ENCODE measurements around the gene COQ7. TPM values are rescaled to one million over a fixed set of nuclear protein-coding genes. Genes with fewer than 3 reads are reported as not detected.

Gene COQ7
- total RNA-seq, 1 donor from 2014 or later: 15.4 TPM

DNA sequence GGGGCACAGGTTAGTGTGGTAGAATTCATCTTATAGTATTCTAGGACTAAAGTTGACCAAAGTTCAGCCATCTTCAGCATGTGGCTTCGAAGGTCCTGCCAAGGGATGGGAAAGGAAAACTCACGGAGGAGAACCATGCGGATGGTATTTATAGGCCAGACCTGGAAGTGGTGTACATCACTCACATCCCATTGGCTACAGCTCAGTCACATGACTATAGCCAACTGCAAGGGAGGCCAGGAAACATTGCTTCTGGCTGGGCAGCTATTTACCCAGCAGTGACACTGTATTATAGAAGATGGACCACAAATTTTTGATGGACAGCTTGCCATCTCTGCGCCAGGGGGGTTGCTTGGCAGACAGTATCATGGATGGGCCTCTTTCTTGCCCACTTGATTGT lies 35.7 kb upstream of the COQ7 start:
- Histone ChIP-seq H3K27ac (no peak overlapping the region), H3K4me1 (no peaks in the 10 kb centered on the region), H3K4me3 (no peak overlapping the region), H3K27me3 (no peaks in the 10 kb centered on the region), H3K9me3 (no peaks in the 10 kb centered on the region), H3K36me3 (no peaks in the 10 kb centered on the region)
- intact Hi-C loops (cut with DNase I): no loop called here
- DNase-seq (no peak), ATAC-seq (no peak)
- TF ChIP-seq, protein P1, sequence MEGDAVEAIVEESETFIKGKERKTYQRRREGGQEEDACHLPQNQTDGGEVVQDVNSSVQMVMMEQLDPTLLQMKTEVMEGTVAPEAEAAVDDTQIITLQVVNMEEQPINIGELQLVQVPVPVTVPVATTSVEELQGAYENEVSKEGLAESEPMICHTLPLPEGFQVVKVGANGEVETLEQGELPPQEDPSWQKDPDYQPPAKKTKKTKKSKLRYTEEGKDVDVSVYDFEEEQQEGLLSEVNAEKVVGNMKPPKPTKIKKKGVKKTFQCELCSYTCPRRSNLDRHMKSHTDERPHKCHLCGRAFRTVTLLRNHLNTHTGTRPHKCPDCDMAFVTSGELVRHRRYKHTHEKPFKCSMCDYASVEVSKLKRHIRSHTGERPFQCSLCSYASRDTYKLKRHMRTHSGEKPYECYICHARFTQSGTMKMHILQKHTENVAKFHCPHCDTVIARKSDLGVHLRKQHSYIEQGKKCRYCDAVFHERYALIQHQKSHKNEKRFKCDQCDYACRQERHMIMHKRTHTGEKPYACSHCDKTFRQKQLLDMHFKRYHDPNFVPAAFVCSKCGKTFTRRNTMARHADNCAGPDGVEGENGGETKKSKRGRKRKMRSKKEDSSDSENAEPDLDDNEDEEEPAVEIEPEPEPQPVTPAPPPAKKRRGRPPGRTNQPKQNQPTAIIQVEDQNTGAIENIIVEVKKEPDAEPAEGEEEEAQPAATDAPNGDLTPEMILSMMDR (IDR thresholded peaks at IDR 0.05): no peak

DNA sequence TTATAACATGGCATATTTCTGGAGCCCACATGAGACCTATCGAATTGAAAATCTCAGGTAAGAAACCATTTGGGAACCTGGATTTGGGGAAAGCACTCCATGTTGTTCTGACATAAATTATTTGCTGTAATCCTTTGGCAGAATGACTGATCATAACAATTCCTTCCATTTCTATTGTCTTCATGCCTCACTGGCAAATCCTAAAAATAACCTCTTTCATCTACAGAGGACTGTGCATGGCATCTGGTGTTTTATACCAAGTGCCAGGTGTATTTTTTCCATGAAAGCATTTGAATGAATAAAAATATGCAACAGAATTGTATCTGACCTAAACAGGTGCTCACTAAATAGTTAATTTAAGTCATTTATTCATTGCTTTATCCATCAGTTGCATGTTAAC lies 33.7 kb upstream of the COQ7 start:
- H3K27ac ChIP-seq: no peak overlapping the region
- ATAC-seq (no peak), DNase-seq (no peak)
- intact Hi-C loops (cut with DNase I): no loop called here
- no peaks in the 10 kb centered on the region for H3K9me3 ChIP-seq
- no peaks in the 10 kb centered on the region for H3K36me3 ChIP-seq
- H3K4me3 ChIP-seq: no peak overlapping the region
- H3K27me3 ChIP-seq: no peaks in the 10 kb centered on the region
- TF ChIP-seq, protein P1 (IDR thresholded peaks at IDR 0.05): no peak
- no peaks in the 10 kb centered on the region for H3K4me1 ChIP-seq

DNA sequence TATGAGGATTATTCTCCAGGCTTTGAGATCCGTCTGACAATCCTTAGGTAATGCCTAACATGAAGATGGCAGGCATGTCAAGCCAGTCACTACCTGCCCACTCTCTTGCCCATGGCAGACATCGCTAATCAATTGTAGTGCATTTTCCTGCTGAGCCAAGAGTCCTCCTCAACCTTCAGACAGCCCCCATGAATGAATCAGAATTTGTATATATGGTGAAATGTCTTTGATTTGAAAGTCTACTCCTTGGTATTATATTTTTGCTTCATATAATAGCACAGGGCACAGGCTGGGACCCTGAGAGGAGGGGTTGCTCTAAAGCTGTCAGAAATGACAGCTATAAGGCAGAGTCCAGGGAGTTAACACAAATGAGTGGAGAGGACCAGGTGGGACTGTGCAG lies 27.0 kb upstream of the COQ7 start:
- DNase-seq: no peak
- no peak overlapping the region for H3K27ac ChIP-seq
- intact Hi-C loops (cut with DNase I): no loop called here
- no peak for ATAC-seq
- no peak overlapping the region for H3K4me3 ChIP-seq
- no peaks in the 10 kb centered on the region for H3K9me3 ChIP-seq
- H3K4me1 ChIP-seq: no peaks in the 10 kb centered on the region
- no peaks in the 10 kb centered on the region for H3K36me3 ChIP-seq
- TF ChIP-seq, protein P1 (IDR thresholded peaks at IDR 0.05): no peak
- H3K27me3 ChIP-seq: no peaks in the 10 kb centered on the region

DNA sequence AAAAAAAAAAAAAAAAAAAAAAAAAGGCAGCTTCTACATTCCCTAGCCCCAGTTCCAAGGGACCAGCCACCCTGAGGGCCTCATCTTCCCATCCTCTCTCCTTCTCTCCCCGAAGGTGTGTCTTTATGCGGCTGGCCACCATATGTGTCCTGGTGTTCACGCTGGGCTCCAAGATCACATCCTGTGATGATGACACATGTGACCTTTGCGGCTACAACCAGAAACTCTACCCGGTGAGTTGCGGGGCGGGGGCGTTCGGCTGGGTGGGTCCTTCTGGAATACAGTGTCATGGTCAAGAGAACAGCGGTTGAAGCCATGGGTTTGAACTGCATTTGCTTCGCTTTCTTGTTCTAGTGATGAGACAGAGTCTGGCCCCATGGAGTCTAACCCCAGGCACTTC lies 22.6 kb upstream of the COQ7 start:
- Histone ChIP-seq H3K36me3 (peaks cover 7% of the 10 kb centered on the region), H3K4me3 (no peak overlapping the region), H3K27me3 (no peaks in the 10 kb centered on the region), H3K9me3 (no peaks in the 10 kb centered on the region), H3K27ac (no peak overlapping the region), H3K4me1 (no peaks in the 10 kb centered on the region)
- no peak for DNase-seq
- no peak for ATAC-seq
- TF ChIP-seq, protein P1 (IDR thresholded peaks at IDR 0.05): no peak
- intact Hi-C loops (cut with DNase I): no loop called here

DNA sequence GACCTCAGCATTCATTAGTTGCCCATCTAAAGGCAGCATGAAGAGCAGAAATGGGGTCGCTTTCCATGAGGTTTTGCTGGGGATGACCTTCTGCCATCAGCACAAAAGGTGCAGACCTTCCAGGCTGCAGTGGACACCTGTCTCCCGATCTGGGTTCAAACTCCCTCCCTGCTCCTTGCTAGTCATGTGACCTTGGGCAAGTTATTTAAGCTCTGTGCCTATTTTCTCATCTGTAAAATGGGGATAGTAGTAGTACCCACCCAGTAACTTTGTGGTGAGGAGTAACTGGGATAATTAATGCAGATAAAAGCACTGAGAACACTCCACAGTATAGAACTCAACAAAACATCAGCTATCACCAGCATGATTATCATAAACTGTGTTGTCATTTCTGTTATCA lies 21.4 kb upstream of the COQ7 start:
- intact Hi-C loops (cut with DNase I): no loop called here
- no peak overlapping the region for H3K27ac ChIP-seq
- no peaks in the 10 kb centered on the region for H3K27me3 ChIP-seq
- TF ChIP-seq, protein P1 (IDR thresholded peaks at IDR 0.05): no peak
- H3K4me1 ChIP-seq: no peaks in the 10 kb centered on the region
- no peaks in the 10 kb centered on the region for H3K9me3 ChIP-seq
- no peak for ATAC-seq
- peaks cover 7% of the 10 kb centered on the region for H3K36me3 ChIP-seq
- H3K4me3 ChIP-seq: no peak overlapping the region
- DNase-seq: no peak

DNA sequence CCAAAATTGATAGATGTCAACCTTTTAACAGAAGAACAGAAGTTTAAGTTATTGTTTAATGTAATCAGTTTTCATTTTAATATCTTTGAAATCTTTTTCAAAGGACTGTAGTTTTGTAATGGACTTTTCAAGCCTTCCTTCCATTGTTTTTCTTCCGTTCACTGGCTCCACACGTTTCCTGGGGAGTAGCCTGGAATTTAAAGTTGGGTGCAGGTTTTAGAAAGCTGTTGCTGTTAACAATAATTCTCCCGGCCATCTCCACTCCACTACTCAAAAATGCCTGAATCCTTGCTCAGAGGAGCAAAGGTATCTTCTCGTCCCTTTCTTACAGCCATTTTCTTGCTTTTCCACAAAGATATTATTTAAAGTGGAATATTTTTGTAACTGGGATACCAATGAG lies 4.7 kb upstream of the COQ7 start:
- intact Hi-C loops (cut with DNase I): no loop called here
- TF ChIP-seq, protein P1 (IDR thresholded peaks at IDR 0.05): no peak
- H3K9me3 ChIP-seq: no peaks in the 10 kb centered on the region
- no peaks in the 10 kb centered on the region for H3K27me3 ChIP-seq
- H3K27ac ChIP-seq: peak overlapping the region; percentile 30
- no peak overlapping the region for H3K4me3 ChIP-seq
- DNase-seq: no peak
- no peaks in the 10 kb centered on the region for H3K36me3 ChIP-seq
- H3K4me1 ChIP-seq: peaks cover 4% of the 10 kb centered on the region
- no peak for ATAC-seq

All from upper lobe of right lung (tissue), 1 donor.